ENCODE measurements around the gene WARS2. TPM values are rescaled to one million over a fixed set of nuclear protein-coding genes. Genes with fewer than 3 reads are reported as not detected.

Gene WARS2
- total RNA-seq, 2 experiments from 2014 or later, result 7.0 to 11.0 TPM

GRCh38 chr1:119005724-119006405, 134.6 kb downstream of the WARS2 start:
- Histone ChIP-seq H3K4me3 (ENCODE audit: low read depth, low read length, poor library complexity, severe bottlenecking) (no peak overlapping the region), H3K9me3 (ENCODE audit: low read length) (no peaks in the 10 kb centered on the region), H3K4me2 (ENCODE audit: low read length) (no peak overlapping the region), H3K27ac (ENCODE audit: low read depth, low read length, poor library complexity, severe bottlenecking) (no peak overlapping the region), H3K9me2 (ENCODE audit: insufficient read depth, low read length) (no peaks in the 10 kb centered on the region), H2AFZ (ENCODE audit: low read length) (no peak overlapping the region), H4K20me1 (ENCODE audit: insufficient read depth, low read length) (no peaks in the 10 kb centered on the region), H3K79me2 (ENCODE audit: insufficient read depth, low read depth, low read length) (no peaks in the 10 kb centered on the region), H3K4me1 (ENCODE audit: insufficient read depth, low read length, poor library complexity, severe bottlenecking) (no peaks in the 10 kb centered on the region), H3K36me3 (ENCODE audit: insufficient read depth, low read length) (no peaks in the 10 kb centered on the region)
- BruUV-seq (replicated peaks), result no TSS peak
- intact Hi-C loops (cut with micrococcal nuclease; ENCODE audit: unreplicated experiment), result loop anchor here (5.0 kb wide), 1 partner anchor 854 kb away; no protein-coding TSS in a partner anchor
- no peak for DNase-seq (ENCODE audit: low spot score)
- CTCF ChIA-PET (ENCODE audit: unreplicated experiment), result no interaction called here
- TF ChIP-seq CTCF (conservative IDR thresholded peaks at IDR 0.05; ENCODE audit: low read length) (no peak), EZH2phosphoT487 (IDR thresholded peaks at IDR 0.05; ENCODE audit: borderline replicate concordance, low read depth, low read length) (no peak)
- POLR2A ChIA-PET, result interaction anchor here (0.7 kb wide), 1 partner anchor 72 kb away, joined by 3 read pairs; no protein-coding TSS in a partner anchor

- H3K4me1 ChIP-seq (ENCODE audit: insufficient read depth, low read length, poor library complexity, severe bottlenecking), result no peaks in the 10 kb centered on the region
- BruUV-seq (replicated peaks), result no TSS peak
- POLR2A ChIA-PET, result interaction anchor here (1.0 kb wide), 1 partner anchor 188 kb away, joined by 3 read pairs; no protein-coding TSS in a partner anchor
- intact Hi-C loops (cut with micrococcal nuclease; ENCODE audit: unreplicated experiment), result loop anchor here (5.0 kb wide), 1 partner anchor 852 kb away; no protein-coding TSS in a partner anchor
- no peak for DNase-seq (ENCODE audit: low spot score)
- CTCF ChIA-PET (ENCODE audit: unreplicated experiment), result no interaction called here
- H3K4me2 ChIP-seq (ENCODE audit: low read length), result no peak overlapping the region
- H2AFZ ChIP-seq (ENCODE audit: low read length), result no peak overlapping the region
- no peaks in the 10 kb centered on the region for H4K20me1 ChIP-seq (ENCODE audit: insufficient read depth, low read length)
- TF ChIP-seq EZH2phosphoT487 (IDR thresholded peaks at IDR 0.05; ENCODE audit: borderline replicate concordance, low read depth, low read length), result no peak
- no peak overlapping the region for H3K4me3 ChIP-seq (ENCODE audit: low read depth, low read length, poor library complexity, severe bottlenecking)
- H3K9me2 ChIP-seq (ENCODE audit: insufficient read depth, low read length), result no peaks in the 10 kb centered on the region
- H3K27ac ChIP-seq (ENCODE audit: low read depth, low read length, poor library complexity, severe bottlenecking), result no peak overlapping the region
- H3K79me2 ChIP-seq (ENCODE audit: insufficient read depth, low read depth, low read length), result no peaks in the 10 kb centered on the region
- no peaks in the 10 kb centered on the region for H3K9me3 ChIP-seq (ENCODE audit: low read length)
- H3K36me3 ChIP-seq (ENCODE audit: insufficient read depth, low read length), result no peaks in the 10 kb centered on the region
Measured at GRCh38 chr1:119004781-119005180, 135.7 kb downstream of the WARS2 start.

- H4K20me1 ChIP-seq (ENCODE audit: insufficient read depth, low read length), result no peaks in the 10 kb centered on the region
- no peaks in the 10 kb centered on the region for H3K36me3 ChIP-seq (ENCODE audit: insufficient read depth, low read length)
- H3K4me2 ChIP-seq (ENCODE audit: low read length), result no peak overlapping the region
- no peaks in the 10 kb centered on the region for H3K9me2 ChIP-seq (ENCODE audit: insufficient read depth, low read length)
- intact Hi-C loops (cut with micrococcal nuclease; ENCODE audit: unreplicated experiment), result no loop called here
- H3K79me2 ChIP-seq (ENCODE audit: insufficient read depth, low read depth, low read length), result no peaks in the 10 kb centered on the region
- H3K27ac ChIP-seq (ENCODE audit: low read depth, low read length, poor library complexity, severe bottlenecking), result no peak overlapping the region
- no peak overlapping the region for H2AFZ ChIP-seq (ENCODE audit: low read length)
- H3K4me3 ChIP-seq (ENCODE audit: low read depth, low read length, poor library complexity, severe bottlenecking), result no peak overlapping the region
- TF ChIP-seq CTCF (conservative IDR thresholded peaks at IDR 0.05; ENCODE audit: low read length) (no peak), EZH2phosphoT487 (IDR thresholded peaks at IDR 0.05; ENCODE audit: borderline replicate concordance, low read depth, low read length) (no peak)
- no peak for DNase-seq (ENCODE audit: low spot score)
- no TSS peak for BruUV-seq (replicated peaks)
- POLR2A ChIA-PET, result no interaction called here
- no peaks in the 10 kb centered on the region for H3K4me1 ChIP-seq (ENCODE audit: insufficient read depth, low read length, poor library complexity, severe bottlenecking)
- H3K9me3 ChIP-seq (ENCODE audit: low read length), result no peaks in the 10 kb centered on the region
- CTCF ChIA-PET (ENCODE audit: unreplicated experiment), result no interaction called here
Measured at GRCh38 chr1:119004129-119004527, 136.3 kb downstream of the WARS2 start.
